HG03469 (cell line): ENCODE measurements around the gene KAT8.
"Not testable (repeated sequence)": the region's sequence is repeated elsewhere in the genome, so short reads cannot be mapped to it uniquely, and the experiment has no call there.

Experiments
- ATAC-seq: cut with Tn5 transposase; IDR thresholded peaks from one replicate; pipeline ENCODE4 v1.9.1; 2021; ENCODE audit warnings: mild to moderate bottlenecking, moderate library complexity, moderate number of reproducible peaks; ENCODE audit not compliant: unreplicated experiment

The KAT8 gene

GRCh38 chr16:31083556-31083955 is 33.9 kb upstream of the KAT8 start:
- ATAC-seq: no peak

DNA sequence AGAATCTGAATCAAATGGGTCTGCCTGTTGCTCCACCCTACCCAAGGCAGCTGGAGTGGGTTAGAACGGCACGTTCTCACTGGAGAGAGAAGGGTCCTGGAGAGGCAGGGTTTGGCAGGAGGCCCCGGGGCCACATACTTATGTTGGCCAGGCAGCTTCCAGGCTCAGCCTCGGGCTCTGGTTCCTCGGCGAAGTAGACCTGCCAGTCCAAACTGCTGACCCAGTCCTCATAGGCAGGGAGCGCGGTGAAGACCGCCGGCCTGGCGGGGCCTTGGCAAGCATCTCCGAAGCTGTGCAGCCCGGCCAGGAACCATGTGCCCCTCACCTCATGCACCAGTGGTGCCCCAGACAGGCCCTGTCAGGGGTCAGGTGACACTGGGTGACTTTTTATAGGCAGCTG is 33.5 kb upstream of the KAT8 start:
- ATAC-seq: no peak

GRCh38 chr16:31084584-31085302 is 32.7 kb upstream of the KAT8 start:
- ATAC-seq: no peak

- no peak for ATAC-seq
Measured at GRCh38 chr16:31085411-31085810, 32.1 kb upstream of the KAT8 start.

DNA sequence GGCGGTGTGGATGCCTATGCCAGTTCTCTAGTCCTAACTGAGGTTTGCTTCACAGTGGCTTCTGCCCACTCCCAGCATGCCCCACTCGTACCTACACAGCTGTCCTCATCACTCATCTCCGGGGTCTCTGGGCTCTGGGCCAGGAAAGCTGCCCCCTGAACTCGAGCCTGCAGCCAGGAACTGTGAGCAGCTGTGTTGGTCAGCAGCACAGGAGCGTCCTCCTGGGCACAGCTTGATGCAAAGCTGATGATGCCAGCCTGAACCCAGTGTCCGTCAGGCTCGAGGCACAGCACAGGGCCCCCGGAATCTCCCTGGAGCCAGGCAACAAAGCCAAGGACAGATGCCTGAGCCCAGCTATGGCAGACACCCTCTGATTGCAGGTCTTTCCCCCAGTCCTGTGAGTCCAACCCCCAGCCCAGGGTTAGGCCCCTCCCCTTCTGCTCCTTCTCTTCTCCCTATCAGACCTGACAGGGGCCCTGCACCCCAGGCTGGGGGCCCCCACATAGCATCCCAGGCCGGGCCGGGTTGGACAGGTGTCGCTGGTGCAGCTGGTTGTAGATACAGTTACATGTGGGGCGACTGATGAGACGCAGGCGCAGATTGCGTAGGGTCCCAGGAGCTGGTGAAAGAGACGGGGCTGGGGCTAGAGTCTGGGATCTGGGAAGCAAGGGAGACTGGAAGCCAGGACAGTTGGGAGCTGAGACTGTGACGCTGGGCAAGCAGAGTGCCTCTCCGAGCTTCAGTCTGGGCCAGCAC is 31.4 kb upstream of the KAT8 start:
- no peak for ATAC-seq

DNA sequence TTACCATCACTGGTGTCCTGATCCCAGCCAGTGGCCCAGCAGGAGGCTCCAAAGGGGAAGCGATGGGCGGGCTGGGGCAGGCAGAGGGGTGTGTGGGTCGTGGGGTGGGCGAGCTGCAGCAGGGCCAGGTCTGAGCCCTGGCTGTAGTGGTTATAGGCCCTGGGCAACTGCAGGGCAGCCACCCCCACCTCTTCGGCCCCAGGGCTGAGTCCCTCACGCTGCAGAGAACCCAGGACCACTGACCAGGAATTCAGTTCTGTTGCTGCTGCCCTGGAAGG is 30.9 kb upstream of the KAT8 start:
- no peak for ATAC-seq

GRCh38 chr16:31087481-31087880 is 30.0 kb upstream of the KAT8 start:
- ATAC-seq: no peak

- ATAC-seq: no peak
Measured at GRCh38 chr16:31087971-31088370, 29.5 kb upstream of the KAT8 start.

- ATAC-seq: no peak
Measured at GRCh38 chr16:31088459-31089183, 28.8 kb upstream of the KAT8 start, which contains the start of gene PRSS53. PRSS53 (minus strand) TSS chr16:31088943; CDS start chr16:31088809, 134 bp downstream.

DNA sequence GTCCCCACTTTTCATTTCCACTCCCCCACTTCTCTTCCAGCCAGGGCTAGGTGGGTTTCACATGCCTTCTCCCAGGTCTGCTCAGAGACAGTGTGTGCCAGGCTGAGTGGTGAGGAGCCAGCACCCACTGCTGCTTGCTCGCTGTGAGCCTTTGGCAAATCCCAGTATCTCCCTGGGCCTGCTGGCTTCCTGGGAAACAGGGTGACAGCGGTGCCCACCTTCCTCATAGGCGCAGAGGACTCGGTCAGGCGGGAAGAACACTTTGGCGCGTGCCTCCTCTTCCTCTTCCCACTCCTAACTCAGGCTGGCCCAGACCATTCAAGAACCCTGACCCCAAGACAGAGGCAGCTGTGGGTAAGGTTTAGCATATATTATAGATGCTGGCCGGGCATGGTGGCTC is 28.3 kb upstream of the KAT8 start:
- no peak for ATAC-seq

- no peak for ATAC-seq
Measured at GRCh38 chr16:31090540-31090939, 26.9 kb upstream of the KAT8 start.

DNA sequence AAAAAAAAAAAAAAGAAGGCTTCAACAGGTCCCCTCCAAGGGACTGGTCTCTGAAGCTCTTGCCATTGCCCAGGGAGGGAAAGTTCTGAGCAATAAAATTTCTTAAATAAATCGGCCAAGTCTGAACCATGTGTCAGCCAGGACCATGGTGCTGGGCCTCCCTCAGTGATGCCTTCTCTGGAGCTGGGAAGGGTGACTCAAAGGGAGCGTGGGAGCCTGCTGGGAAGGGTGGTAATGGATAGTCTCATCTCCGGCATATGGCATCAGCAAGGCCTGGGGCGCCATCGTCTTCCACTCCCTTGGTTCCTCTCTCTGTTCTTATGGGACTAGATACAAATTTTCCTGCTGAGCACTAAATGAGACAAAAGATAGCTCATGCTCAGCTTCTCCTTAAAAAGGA is 25.1 kb upstream of the KAT8 start:
- ATAC-seq: no peak

GRCh38 chr16:31093132-31093703 is 24.2 kb upstream of the KAT8 start:
- ATAC-seq: no peak

- no peak for ATAC-seq
Measured at GRCh38 chr16:31094088-31094423, 23.4 kb upstream of the KAT8 start.

GRCh38 chr16:31094424-31095120 is 22.9 kb upstream of the KAT8 start, which contains the start of gene VKORC1:
VKORC1 (minus strand) TSS chr16:31094797; CDS start chr16:31094729, 68 bp downstream.
- ATAC-seq: peak; percentile 69

DNA sequence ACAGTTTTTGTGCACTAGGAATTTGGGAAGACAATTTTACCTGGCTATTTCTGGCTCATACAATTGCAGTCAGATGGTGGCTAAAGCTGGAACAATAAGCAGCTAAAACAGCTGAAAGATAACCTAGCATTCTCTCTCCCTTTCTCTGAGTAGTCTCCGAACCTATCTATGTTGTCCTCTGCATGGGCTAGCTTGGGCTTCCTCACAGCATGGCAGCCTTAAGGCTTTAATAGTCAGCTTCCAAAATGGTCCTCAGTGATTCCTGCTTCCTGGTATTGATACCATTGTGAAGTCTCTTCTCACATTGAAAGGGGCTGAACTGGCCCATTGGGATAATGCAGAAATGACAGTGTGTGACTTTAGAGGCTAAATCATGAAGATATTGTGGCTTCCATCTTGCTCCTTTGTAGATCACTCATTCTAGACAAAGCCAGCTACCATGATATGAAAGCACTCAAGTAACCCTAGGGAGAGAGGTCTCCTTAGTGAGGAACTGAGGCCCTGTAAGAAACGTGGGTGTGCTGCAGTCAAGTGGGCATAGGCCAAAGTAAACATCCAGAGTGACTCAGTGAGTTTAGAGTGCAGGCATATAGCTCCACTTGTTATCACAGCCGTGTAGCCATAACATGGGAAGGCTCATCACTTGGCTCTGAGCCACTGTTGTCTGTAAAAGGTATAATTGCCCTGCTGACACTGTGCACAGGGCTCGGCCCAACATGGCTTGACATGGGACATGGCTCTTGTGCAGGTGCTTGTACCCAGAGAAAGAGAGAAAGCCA is 17.4 kb upstream of the KAT8 start:
- ATAC-seq: no peak

DNA sequence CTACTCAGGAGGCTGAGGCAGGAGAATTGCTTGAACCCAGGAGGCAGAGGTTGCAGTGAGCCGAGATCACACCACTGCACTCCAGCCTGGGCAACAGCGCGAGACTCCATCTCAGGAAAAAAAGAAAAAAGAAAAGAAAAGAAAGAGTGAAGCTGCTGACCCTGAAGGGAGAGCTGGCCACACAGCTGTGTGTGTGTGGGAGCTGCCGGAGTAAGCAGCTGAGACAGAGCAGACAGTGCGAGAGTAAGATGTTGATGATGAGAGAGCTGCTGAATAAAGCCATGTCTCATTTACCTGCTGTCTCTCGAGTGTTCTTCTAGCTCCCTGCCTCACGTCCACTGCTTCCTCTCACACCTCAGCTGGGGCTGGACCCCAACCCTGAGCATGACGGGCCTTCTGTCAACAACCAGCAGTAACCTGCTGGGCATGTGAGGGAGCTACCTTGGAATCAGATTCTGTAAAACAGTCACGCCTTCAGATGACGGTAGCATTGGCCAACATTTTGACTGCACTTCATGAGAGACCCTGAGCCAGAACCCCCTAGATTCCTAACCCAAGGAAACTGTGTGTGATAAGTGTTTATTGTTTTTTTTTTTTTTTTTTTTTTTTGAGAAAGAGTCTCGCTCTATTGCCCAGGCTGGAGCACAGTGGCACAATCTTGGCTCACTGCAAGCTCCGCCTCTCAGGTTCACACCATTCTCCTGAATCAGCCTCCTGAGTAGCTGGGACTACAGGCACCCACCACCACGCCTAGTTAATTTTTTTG is 16.4 kb upstream of the KAT8 start:
- ATAC-seq: not testable (repeated sequence)

DNA sequence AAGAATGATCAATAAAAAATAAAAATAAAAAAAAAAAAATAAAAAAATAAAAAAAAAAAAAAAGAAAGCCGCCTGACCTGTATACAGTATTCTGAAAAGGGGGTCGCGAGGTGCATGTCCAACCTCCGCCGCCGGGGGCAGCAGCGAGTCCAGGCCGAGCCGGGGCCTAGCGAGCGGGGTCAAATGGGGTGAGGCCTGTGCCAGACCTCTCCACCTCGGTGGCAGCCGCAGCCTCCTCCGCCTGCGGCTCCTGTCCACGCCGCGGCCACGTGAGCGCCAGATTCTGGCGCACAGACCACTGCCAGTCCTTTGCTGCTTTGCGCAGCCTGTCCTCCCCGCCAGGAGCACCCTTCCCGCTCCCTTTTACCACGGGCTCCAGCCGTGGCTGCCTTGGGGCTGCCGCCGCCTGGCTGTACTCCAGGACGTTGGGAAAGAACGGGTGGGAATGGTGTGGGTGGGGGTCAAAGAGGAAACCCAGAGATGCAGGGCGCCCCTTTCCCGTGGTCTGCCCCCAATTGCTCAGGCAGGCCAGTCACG is 11.7 kb upstream of the KAT8 start:
- ATAC-seq: no peak
